ENCODE results near the gene RBL2. TPM values are rescaled to one million over a fixed set of nuclear protein-coding genes. Genes with fewer than 3 reads are reported as not detected.

The RBL2 gene
- total and polyA plus RNA-seq, 9 of the 15 experiments (the other 6 are each of a cell fraction or from before 2014, with no cell fraction given) = 7.8 to 76.3 (median 28.5) TPM

DNA sequence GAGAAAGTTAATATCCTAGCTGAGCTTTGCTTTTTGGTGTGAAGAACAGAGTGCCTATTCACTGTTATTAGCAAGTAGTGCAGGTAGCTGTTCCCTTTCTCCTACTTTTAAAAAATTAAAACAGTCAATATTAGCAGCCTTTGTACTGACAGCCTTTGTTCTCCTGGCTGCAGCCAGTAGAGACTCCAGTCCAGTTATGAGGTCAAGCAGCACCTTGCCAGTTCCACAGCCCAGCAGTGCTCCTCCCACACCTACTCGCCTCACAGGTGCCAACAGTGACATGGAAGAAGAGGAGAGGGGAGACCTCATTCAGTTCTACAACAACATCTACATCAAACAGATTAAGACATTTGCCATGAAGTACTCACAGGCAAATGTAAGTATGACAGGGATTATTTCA, 46.1 kb downstream of the RBL2 start:
- DNase-seq (ENCODE audit: extremely low read depth in 1 of 4, low spot score in 3 of 4) = no peak
- FAIRE-seq = no peak
- in situ Hi-C loops (cut with MboI) (no loop called here), intact Hi-C loops (cut with micrococcal nuclease) (no loop called here)
- CTCF ChIA-PET (ENCODE audit: low intra/inter-chr PET ratio) = no interaction called here
- no peak for ATAC-seq
- Histone ChIP-seq H3K79me2 (ENCODE audit: control insufficient read depth, insufficient read depth, low read length) (no peaks in the 10 kb centered on the region), H3K4me2 (ENCODE audit: insufficient read depth, low read length) (no peak overlapping the region), H3K9me3 (replicated peaks; ENCODE audit: control insufficient read depth, insufficient read depth, low read depth, low read length) (no peaks in the 10 kb centered on the region; the same call in 1 of the 2 replicates), H3K36me3 (ENCODE audit: control insufficient read depth, insufficient read depth, low read length) (peaks cover 74% of the 10 kb centered on the region), H3K27ac (ENCODE audit: extremely low read depth, low read depth, low read length) (no peak overlapping the region), H3K27me3 (ENCODE audit: control insufficient read depth in 2 of 2, insufficient read depth in 2 of 2, low read length in 2 of 2) (no peaks in the 10 kb centered on the region), H3K4me3 (no peak overlapping the region), H3K9me1 (ENCODE audit: control insufficient read depth, insufficient read depth, low read length) (no peaks in the 10 kb centered on the region), H2AFZ (ENCODE audit: low read depth, low read length) (no peak overlapping the region), H4K20me1 (replicated peaks; ENCODE audit: control insufficient read depth, insufficient read depth, low read length) (no peaks in the 10 kb centered on the region), H3K4me1 (replicated peaks in 1 of 2; ENCODE audit: control insufficient read depth in 2 of 2, insufficient read depth in 2 of 2, low read length in 2 of 2) (no peaks in the 10 kb centered on the region), H3K9ac (ENCODE audit: insufficient read depth in 1 of 2, low read depth in 2 of 2, low read length in 2 of 2) (no peak overlapping the region)
- POLR2A ChIA-PET = interaction anchor here (1.3 kb wide), 1 partner anchor 10 kb away, joined by 3 read pairs; no protein-coding TSS in a partner anchor
- 100% methylated on average over 1 of the region's 1 CpG for WGBS (ENCODE audit: insufficient coverage, low coverage, missing lambda C conversion rate)
- TF ChIP-seq ZNF561 (CRISPR knock-in tag; conservative IDR thresholded peaks at IDR 0.05) (no peak), ARID3A (IDR thresholded peaks at IDR 0.05; ENCODE audit: borderline replicate concordance, low read depth, low read length) (no peak)
- BruUV-seq (replicated peaks) = no TSS peak

DNA sequence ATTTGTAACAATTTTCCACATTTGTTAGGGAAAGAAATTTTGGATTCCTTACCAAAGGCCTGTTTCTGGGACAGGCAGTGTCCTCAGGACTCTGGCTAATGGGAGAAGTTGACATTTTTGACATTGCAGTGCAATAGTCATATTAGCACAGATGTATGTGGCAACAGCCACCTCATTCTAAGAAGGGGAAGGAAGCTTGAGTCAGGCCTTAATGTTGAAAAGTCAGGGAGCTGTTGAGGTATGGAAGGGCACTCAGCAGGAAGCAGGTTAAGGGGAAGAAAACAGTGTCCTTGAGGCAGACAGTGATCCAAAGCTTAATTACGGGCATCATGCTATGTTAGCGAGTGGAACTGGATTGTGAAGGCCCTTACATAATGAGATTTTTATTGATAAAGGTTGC, 47.9 kb downstream of the RBL2 start:
- POLR2A ChIA-PET = no interaction called here
- Histone ChIP-seq H3K9me1 (ENCODE audit: control insufficient read depth, insufficient read depth, low read length) (no peaks in the 10 kb centered on the region), H3K27me3 (ENCODE audit: control insufficient read depth in 2 of 2, insufficient read depth in 2 of 2, low read length in 2 of 2) (no peaks in the 10 kb centered on the region), H3K27ac (ENCODE audit: extremely low read depth, low read depth, low read length) (no peak overlapping the region; the same call in 2 of the 3 replicates), H3K4me3 (no peak overlapping the region), H3K79me2 (ENCODE audit: control insufficient read depth, insufficient read depth, low read length) (no peaks in the 10 kb centered on the region), H3K9ac (ENCODE audit: insufficient read depth in 1 of 2, low read depth in 2 of 2, low read length in 2 of 2) (no peak overlapping the region), H3K9me3 (replicated peaks; ENCODE audit: control insufficient read depth, insufficient read depth, low read depth, low read length) (no peaks in the 10 kb centered on the region; the same call in 1 of the 2 replicates), H3K4me2 (ENCODE audit: insufficient read depth, low read length) (no peak overlapping the region), H3K36me3 (ENCODE audit: control insufficient read depth, insufficient read depth, low read length) (peaks cover 69% of the 10 kb centered on the region), H3K4me1 (replicated peaks in 1 of 2; ENCODE audit: control insufficient read depth in 2 of 2, insufficient read depth in 2 of 2, low read length in 2 of 2) (no peaks in the 10 kb centered on the region), H2AFZ (ENCODE audit: low read depth, low read length) (no peak overlapping the region), H4K20me1 (replicated peaks; ENCODE audit: control insufficient read depth, insufficient read depth, low read length) (no peaks in the 10 kb centered on the region)
- ATAC-seq (no peak), FAIRE-seq (no peak), DNase-seq (ENCODE audit: extremely low read depth in 1 of 4, low spot score in 3 of 4) (no peak)
- intact Hi-C loops (cut with micrococcal nuclease) = no loop called here
- CTCF ChIA-PET (ENCODE audit: low intra/inter-chr PET ratio) = no interaction called here
- in situ Hi-C loops (cut with MboI) = no loop called here
- BruUV-seq (replicated peaks) = no TSS peak
- WGBS (ENCODE audit: insufficient coverage, low coverage, missing lambda C conversion rate) = 91% methylated on average over 2 of the region's 2 CpGs
- TF ChIP-seq ZNF232 (CRISPR knock-in tag; IDR thresholded peaks at IDR 0.05) (no peak), MBD1 (CRISPR knock-in tag; IDR thresholded peaks at IDR 0.05) (no peak), RFX7 (CRISPR knock-in tag; IDR thresholded peaks at IDR 0.05) (no peak), SP1 (CRISPR knock-in tag; IDR thresholded peaks at IDR 0.05) (no peak), L3MBTL2 (IDR thresholded peaks at IDR 0.05) (no peak), MBD2 (IDR thresholded peaks at IDR 0.05; ENCODE audit: borderline replicate concordance, low read depth) (no peak)
- TF ChIP-seq, protein P1, sequence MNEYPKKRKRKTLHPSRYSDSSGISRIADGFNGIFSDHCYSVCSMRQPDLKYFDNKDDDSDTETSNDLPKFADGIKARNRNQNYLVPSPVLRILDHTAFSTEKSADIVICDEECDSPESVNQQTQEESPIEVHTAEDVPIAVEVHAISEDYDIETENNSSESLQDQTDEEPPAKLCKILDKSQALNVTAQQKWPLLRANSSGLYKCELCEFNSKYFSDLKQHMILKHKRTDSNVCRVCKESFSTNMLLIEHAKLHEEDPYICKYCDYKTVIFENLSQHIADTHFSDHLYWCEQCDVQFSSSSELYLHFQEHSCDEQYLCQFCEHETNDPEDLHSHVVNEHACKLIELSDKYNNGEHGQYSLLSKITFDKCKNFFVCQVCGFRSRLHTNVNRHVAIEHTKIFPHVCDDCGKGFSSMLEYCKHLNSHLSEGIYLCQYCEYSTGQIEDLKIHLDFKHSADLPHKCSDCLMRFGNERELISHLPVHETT (CRISPR knock-in tag; conservative IDR thresholded peaks at IDR 0.05 in 1 of 2, IDR thresholded peaks at IDR 0.05 in 1 of 2) = no peak
